ACC112 (cell line): ENCODE data around the gene RETSAT.
A peak's percentile ranks its signal among the peaks of the same experiment; 100 is the strongest.
"Not testable (repeated sequence)": the region's sequence is repeated elsewhere in the genome, so short reads cannot be mapped to it uniquely, and the experiment has no call there.

Experiments
- H2AFZ ChIP-seq: fragments of 200-600 bp; sonication (generic); one replicate; pipeline ENCODE4 v1.6.0; 2017; ENCODE audit warnings: antibody characterized with exemption, low read length; ENCODE audit not compliant: unreplicated experiment
- H3K27ac ChIP-seq: fragments of 200-600 bp; sonication (generic); 2 replicates; pipeline ENCODE4 v1.5.1; 2014; ENCODE audit warnings: low read depth, mild to moderate bottlenecking, antibody characterized with exemption, low read length, moderate library complexity
- H3K27me3 ChIP-seq: fragments of 200-600 bp; sonication (generic); 2 replicates; pipeline ENCODE4 v1.6.1; 2014; ENCODE audit warnings: mild to moderate bottlenecking, antibody characterized with exemption, low read length, moderate library complexity, mixed read lengths; ENCODE audit not compliant: insufficient read depth
- H3K36me3 ChIP-seq: fragments of 200-600 bp; sonication (generic); 2 replicates; pipeline ENCODE4 v1.6.1; 2016; ENCODE audit warnings: mild to moderate bottlenecking, antibody characterized with exemption, low read length, moderate library complexity, mixed read lengths; ENCODE audit not compliant: insufficient read depth
- H3K4me1 ChIP-seq: fragments of 200-600 bp; sonication (generic); one replicate; pipeline ENCODE4 v1.6.1; 2016; ENCODE audit warnings: low read length, mixed read lengths; ENCODE audit not compliant: insufficient read depth, unreplicated experiment, control insufficient read depth
- H3K4me3 ChIP-seq: fragments of 200-600 bp; sonication (generic); 2 replicates; pipeline ENCODE4 v1.5.1; 2014; ENCODE audit warnings: mild to moderate bottlenecking, low read depth, low read length
- H3K79me2 ChIP-seq: fragments of 200-600 bp; sonication (generic); one replicate; pipeline ENCODE4 v1.6.0; 2016; ENCODE audit warnings: low read length; ENCODE audit not compliant: control insufficient read depth, unreplicated experiment, insufficient read depth

RETSAT gene

GRCh38 chr2:85355521-85355920 is 1.2 kb upstream of the RETSAT start:
- H3K4me3 ChIP-seq = peak overlapping the region; percentile 90

GRCh38 chr2:85355073-85355410 is 714 bp upstream of the RETSAT start:
- H2AFZ ChIP-seq = peak overlapping the region; percentile 94
- peaks cover 6% of the 10 kb centered on the region; the same call in 1 of the 2 replicates for H3K36me3 ChIP-seq
- peak overlapping the region; percentile 90 for H3K4me3 ChIP-seq
- H3K4me1 ChIP-seq = peaks cover 27% of the 10 kb centered on the region
- no peaks in the 10 kb centered on the region for H3K27me3 ChIP-seq
- peak overlapping the region; percentile 20; the same call in 1 of the 2 replicates for H3K27ac ChIP-seq
- H3K79me2 ChIP-seq = peaks cover 25% of the 10 kb centered on the region

More at GRCh38 chr2:85355521-85355920, 1.2 kb upstream of the RETSAT start:
- Histone ChIP-seq H3K4me1 (peaks cover 27% of the 10 kb centered on the region), H2AFZ (peak overlapping the region; percentile 94), H3K36me3 (peaks cover 3% of the 10 kb centered on the region; the same call in 1 of the 2 replicates), H3K27me3 (no peaks in the 10 kb centered on the region), H3K79me2 (peaks cover 25% of the 10 kb centered on the region), H3K27ac (no peak overlapping the region)

GRCh38 chr2:85353876-85354285 is 447 bp downstream of the RETSAT start:
- H2AFZ ChIP-seq = peak overlapping the region; percentile 59
- peaks cover 12% of the 10 kb centered on the region; the same call in 1 of the 2 replicates for H3K36me3 ChIP-seq
- peaks cover 27% of the 10 kb centered on the region for H3K4me1 ChIP-seq
- peaks cover 25% of the 10 kb centered on the region for H3K79me2 ChIP-seq
- H3K4me3 ChIP-seq = peak overlapping the region; percentile 90
- no peaks in the 10 kb centered on the region for H3K27me3 ChIP-seq
- H3K27ac ChIP-seq = no peak overlapping the region; the same call in 1 of the 2 replicates

GRCh38 chr2:85347599-85347998 is 6.7 kb downstream of the RETSAT start:
- Histone ChIP-seq H3K36me3 (peaks cover 12% of the 10 kb centered on the region; the same call in 1 of the 2 replicates), H3K79me2 (no peaks in the 10 kb centered on the region)

GRCh38 chr2:85344356-85344954 is 9.9 kb downstream of the RETSAT start:
- Histone ChIP-seq H3K27me3 (peaks cover under 1% of the 10 kb centered on the region; the same call in 1 of the 2 replicates), H3K27ac (no peak overlapping the region), H3K36me3 (peaks cover 1% of the 10 kb centered on the region; the same call in 1 of the 2 replicates), H3K79me2 (no peaks in the 10 kb centered on the region), H2AFZ (no peak overlapping the region), H3K4me1 (no peaks in the 10 kb centered on the region), H3K4me3 (no peak overlapping the region)

More at GRCh38 chr2:85347599-85347998, 6.7 kb downstream of the RETSAT start:
- Histone ChIP-seq H3K27ac (no peak overlapping the region), H3K4me3 (no peak overlapping the region), H3K4me1 (peaks cover 1% of the 10 kb centered on the region), H3K27me3 (no peaks in the 10 kb centered on the region), H2AFZ (no peak overlapping the region)

- H3K27me3 ChIP-seq = not testable (repeated sequence)
Measured at GRCh38 chr2:85343207-85343895, 11.0 kb downstream of the RETSAT start.

GRCh38 chr2:85342156-85342555 is 12.2 kb downstream of the RETSAT start:
- Histone ChIP-seq H3K36me3 (no peaks in the 10 kb centered on the region; the same call in 1 of the 2 replicates), H3K27me3 (peaks cover 2% of the 10 kb centered on the region; the same call in 1 of the 2 replicates), H3K27ac (no peak overlapping the region)

More at GRCh38 chr2:85343207-85343895, 11.0 kb downstream of the RETSAT start:
- not testable (repeated sequence) for H3K79me2 ChIP-seq, H2AFZ ChIP-seq, H3K27ac ChIP-seq, H3K4me1 ChIP-seq, H3K36me3 ChIP-seq, H3K4me3 ChIP-seq

GRCh38 chr2:85341269-85342029 is 12.9 kb downstream of the RETSAT start:
- H2AFZ ChIP-seq = no peak overlapping the region
- no peaks in the 10 kb centered on the region for H3K4me1 ChIP-seq
- peaks cover 2% of the 10 kb centered on the region; the same call in 1 of the 2 replicates for H3K27me3 ChIP-seq

More at GRCh38 chr2:85342156-85342555, 12.2 kb downstream of the RETSAT start:
- Histone ChIP-seq H2AFZ (no peak overlapping the region), H3K4me3 (no peak overlapping the region), H3K79me2 (no peaks in the 10 kb centered on the region), H3K4me1 (no peaks in the 10 kb centered on the region)

GRCh38 chr2:85340034-85340892 is 14.1 kb downstream of the RETSAT start:
- Histone ChIP-seq H3K4me1 (no peaks in the 10 kb centered on the region), H3K27me3 (peaks cover 2% of the 10 kb centered on the region; the same call in 1 of the 2 replicates), H3K27ac (no peak overlapping the region), H3K4me3 (no peak overlapping the region), H3K36me3 (no peaks in the 10 kb centered on the region; the same call in 1 of the 2 replicates), H3K79me2 (no peaks in the 10 kb centered on the region), H2AFZ (no peak overlapping the region)

More at GRCh38 chr2:85341269-85342029, 12.9 kb downstream of the RETSAT start:
- Histone ChIP-seq H3K79me2 (no peaks in the 10 kb centered on the region), H3K27ac (no peak overlapping the region), H3K36me3 (no peaks in the 10 kb centered on the region; the same call in 1 of the 2 replicates), H3K4me3 (no peak overlapping the region)
